Stimulated activated CD4-positive, alpha-beta T cell treated with anti-CD3 and anti-CD28 coated beads, Interleukin-12 subunit alpha, Interleukin-12 subunit beta, amount 100 ng/mL, for 48 hours (primary cell): ENCODE results near the gene NCBP2L.

ENCODE experiments used
- DNase-seq, 3 donors: peaks; one replicate each; pipeline ENCODE4 v3.0.0-alpha.2; 2020; ENCODE audit warnings: low read depth in 2 of 3, low spot score in 1 of 3

The NCBP2L gene

DNA sequence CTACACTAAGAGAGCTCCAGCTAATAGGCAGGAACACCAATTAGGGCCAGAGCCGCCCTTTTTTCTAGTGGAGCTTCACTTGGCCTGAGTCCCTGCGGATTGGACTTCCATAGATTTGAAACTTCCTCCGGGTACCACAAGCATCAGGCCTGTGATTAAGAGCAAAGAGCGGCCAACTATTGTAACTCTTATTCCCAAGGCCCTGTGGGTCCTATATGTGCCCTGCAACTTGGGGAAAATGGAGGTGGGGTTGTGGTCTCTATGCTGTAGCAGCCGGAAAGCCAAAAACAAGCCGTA is at the start of gene NCBP2L:
Gene NCBP2L (plus strand): TSS at position 198 of the 297 bp plus-strand sequence. CDS start 16,488 bp downstream, outside the sequence.
- DNase-seq, result no peak

GRCh38 chrX:107728371-107729099 is 49.0 kb upstream of the NCBP2L start:
- DNase-seq, result no peak

DNA sequence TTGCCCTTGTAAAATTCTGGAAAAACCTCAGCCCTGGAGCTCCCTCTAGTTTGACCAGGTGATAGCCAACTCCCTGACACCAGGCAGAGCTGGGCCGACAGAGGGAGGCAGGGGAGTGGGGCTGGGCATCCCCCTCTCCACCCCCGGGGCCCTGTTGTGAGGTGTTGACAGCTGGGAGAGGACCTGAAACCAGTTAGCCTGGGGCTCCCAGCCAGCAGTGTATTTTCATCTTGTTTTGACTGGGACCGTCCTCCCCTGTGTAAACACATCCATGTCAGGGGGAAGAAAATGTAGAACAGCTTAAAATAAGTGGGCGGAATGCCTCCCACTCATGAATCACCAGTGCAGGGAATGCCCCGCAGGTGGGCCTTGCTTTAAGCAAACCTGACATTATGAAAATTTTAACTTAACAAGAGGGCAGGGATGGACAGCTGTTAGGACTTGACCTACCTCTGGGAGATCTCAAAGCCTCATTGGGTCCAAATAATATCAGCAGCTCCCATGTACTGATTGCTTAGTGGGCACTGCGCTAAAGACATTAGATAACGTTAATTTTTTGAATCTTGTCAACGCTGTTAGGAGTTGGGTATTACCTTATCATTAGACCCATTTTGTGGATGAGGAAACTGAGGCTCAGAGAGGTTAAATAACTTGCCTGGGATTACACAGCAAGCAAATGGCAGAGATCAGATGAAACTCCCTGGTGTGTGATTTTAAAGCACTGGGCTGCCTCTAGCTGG is 47.8 kb upstream of the NCBP2L start:
- no peak for DNase-seq

- no peak for DNase-seq
Measured at GRCh38 chrX:107730298-107730655, 47.3 kb upstream of the NCBP2L start.

DNA sequence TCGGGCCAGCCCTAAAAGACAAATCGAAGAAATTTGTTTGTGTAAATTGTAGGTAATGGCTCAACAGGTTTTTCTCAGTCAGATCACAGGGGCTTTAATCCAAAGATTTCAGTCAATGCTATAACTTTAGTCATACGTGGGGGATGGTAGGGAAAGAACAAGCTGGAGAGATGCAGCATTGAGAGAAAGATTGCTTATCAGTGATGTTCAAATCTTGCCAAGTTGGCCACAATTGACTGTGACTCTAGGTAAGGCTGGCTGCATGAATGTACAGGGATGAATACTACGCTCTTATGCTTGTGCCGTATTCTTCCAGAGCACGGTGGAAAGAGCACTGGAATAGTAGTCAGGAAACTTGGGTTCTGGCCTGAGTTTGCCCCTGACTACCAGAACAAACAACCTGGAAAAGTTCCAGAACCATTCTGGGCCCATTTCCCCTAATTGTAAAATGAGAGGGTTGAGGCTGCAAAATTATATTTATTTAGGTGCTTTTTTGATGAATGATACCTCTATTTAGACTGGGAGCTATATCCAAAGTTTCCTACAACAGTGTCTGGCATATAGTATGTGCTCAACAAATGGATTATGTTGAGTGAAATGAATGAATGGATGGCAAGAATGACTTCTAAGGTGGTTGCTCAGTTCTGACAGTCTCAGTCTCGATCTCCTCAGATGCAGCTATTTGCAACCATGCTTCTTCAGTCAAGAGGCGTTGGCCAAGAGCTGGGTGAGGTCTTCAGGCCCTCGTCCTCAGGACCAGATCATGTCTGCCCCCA is 46.4 kb upstream of the NCBP2L start:
- DNase-seq, result no peak

DNA sequence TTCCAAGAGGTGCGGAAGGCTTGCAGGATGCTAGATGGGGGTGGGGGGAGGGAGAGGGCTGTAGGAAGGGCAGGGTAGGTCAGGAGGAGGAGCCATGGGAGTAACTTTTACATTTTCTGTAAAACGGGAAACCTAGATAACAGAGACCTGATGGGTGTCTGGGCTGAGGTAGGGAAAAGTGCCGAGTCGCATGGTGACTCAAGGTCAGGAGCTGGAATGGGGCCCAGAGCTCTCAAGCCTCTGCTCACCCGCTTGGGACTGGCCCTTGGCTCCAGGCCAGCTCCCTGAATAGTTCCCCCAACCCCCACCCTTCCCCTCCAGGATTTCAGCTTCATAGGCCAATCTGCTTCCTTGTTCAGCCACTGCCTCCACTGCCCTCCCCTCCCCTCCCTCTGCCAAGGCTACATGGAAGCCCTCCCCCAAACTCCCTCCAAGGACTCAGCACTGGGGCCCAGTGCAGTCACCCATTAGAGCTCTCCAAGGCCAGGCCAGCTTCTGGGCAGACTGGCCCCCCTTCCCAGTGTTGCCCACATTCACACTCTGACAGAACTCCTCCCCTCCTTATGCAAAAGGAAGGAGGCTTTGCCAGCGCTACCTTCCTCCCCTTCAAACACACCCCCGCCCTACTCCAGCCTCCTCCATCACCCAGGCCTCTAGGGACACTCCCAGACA is 45.6 kb upstream of the NCBP2L start:
- DNase-seq, result no peak

GRCh38 chrX:107733686-107734085 is 43.8 kb upstream of the NCBP2L start:
- DNase-seq, result no peak

DNA sequence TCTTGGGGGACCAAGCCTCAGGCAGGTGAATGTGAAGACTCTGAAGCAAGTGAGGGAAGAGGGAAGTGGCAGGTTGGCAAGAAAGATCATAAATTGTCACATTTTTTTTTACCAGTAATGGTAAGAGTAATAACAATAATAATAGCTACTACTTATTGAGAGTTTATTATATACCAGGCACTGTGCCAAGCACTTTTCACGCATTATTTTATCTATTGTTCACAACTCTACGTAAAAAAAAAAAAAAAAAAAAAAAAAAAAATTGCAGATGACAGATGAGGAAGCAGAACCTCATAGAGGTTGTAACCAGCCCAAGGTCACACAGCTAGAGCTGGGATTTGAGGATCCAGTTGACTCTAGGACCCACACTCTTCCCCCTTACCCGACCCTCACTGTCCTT is 42.9 kb upstream of the NCBP2L start:
- DNase-seq, result no peak

GRCh38 chrX:107736781-107737531 is 40.6 kb upstream of the NCBP2L start:
- DNase-seq, result no peak

- no peak for DNase-seq
Measured at GRCh38 chrX:107738272-107738671, 39.3 kb upstream of the NCBP2L start.

DNA sequence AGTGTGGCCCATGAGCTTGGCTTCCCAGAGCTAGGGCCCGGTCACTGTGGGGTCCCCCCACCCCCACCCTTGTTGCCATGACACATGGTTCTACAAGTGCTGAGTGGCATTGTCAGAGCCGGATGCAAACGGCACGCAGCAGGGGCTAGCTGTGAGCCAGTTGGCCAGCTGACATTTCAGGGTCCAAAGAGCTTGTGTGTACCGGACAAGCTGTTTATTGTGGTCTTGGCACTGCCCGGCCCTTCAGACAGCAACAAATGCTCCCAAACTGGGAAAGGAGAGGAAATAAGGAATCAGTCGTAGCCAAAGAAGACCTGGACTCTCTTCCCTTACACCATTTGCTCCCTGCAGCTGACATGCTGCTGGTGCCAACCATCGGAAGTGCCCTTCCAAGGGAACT is 38.8 kb upstream of the NCBP2L start:
- no peak for DNase-seq

DNA sequence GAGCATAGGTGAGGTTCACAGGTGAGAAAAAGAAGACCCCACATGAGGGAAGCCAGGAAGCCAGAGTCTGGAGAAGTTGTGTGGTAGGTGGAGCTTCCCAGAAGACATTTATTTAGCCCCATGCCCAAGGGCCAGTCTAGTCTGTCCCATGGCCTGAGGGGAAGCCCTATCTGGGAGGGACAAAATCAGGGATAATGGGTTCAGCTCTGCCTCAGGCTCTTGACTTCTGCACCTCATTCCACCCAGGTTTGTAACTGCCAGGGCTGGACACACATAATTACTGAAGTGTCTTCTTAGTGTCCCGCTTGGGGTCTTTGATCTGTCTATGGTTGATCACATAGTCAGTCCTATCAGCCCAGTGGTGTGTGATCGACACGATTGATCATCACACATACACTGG is 38.0 kb upstream of the NCBP2L start:
- DNase-seq, result no peak

- no peak for DNase-seq
Measured at GRCh38 chrX:107741404-107741790, 36.1 kb upstream of the NCBP2L start.

GRCh38 chrX:107742700-107743191 is 34.8 kb upstream of the NCBP2L start:
- no peak for DNase-seq

DNA sequence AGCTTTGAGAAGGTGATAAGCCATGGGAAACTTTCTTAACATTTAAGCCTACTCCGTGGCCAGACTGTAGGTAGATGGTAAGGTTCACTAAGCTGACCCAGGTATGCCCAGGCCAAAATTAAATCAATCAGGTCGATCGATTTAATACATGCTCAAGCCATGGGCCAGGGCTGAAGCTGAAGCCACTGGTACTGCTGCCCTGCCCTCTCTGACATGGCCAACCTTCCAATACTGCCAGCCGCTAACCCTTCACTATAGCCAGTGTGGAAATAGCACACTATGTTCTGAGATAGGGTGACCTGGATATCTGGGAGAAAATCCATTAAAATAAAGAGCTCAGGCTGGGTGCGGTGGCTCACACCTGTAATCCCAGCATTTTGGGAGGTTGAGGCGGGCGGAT is 33.5 kb upstream of the NCBP2L start:
- DNase-seq, result no peak

GRCh38 chrX:107744868-107745267 is 32.7 kb upstream of the NCBP2L start:
- no peak for DNase-seq

- DNase-seq, result no peak
Measured at GRCh38 chrX:107747596-107748161, 29.9 kb upstream of the NCBP2L start.

- no peak for DNase-seq
Measured at GRCh38 chrX:107748506-107748905, 29.0 kb upstream of the NCBP2L start.

- no peak for DNase-seq
Measured at GRCh38 chrX:107750263-107750662, 27.3 kb upstream of the NCBP2L start.

- DNase-seq, result no peak
Measured at GRCh38 chrX:107750861-107751445, 26.6 kb upstream of the NCBP2L start.
